GM19099 (cell line): ENCODE data around the gene WDR93.

ENCODE experiments used
- POLR2A ChIP-seq: IDR thresholded peaks from 3 replicates; pipeline ENCODE4 v1.6.1; 2011; ENCODE audit warnings: low read depth; ENCODE audit not compliant: insufficient read length; ENCODE audit errors: extremely low read depth

The WDR93 gene

GRCh38 chr15:89704411-89704810 lies 13.8 kb downstream of the WDR93 start:
- no peak for TF ChIP-seq POLR2A

GRCh38 chr15:89707577-89707976 lies 17.0 kb downstream of the WDR93 start:
- TF ChIP-seq POLR2A = no peak

DNA sequence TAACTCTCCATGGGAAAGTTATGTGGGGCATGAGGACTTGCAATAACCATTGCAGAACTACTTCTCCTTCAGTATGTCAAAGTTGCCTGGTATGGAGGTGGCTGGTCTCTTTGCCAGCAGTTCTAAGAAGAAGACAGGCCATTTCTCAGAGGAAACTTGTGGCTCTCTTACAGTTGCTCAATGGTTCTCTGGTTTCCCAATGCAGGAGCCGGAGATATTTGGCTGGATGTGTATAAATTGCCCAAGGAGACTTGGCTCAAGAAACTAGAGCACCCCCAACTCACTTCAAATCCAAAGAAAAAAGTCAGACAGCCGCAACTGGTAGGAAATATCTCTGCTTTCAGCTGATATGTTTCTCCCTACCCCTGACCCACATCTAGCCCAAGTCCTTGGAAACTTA lies 24.2 kb downstream of the WDR93 start:
- no peak for TF ChIP-seq POLR2A

GRCh38 chr15:89723031-89723430 lies 32.4 kb downstream of the WDR93 start:
- no peak for TF ChIP-seq POLR2A

- no peak for TF ChIP-seq POLR2A
These were observed 34.0 kb downstream of the WDR93 start for GRCh38 chr15:89724621-89725020.

- TF ChIP-seq POLR2A = no peak
These were observed 34.5 kb downstream of the WDR93 start for GRCh38 chr15:89725064-89725463.

GRCh38 chr15:89728254-89728653 lies 37.6 kb downstream of the WDR93 start:
- no peak for TF ChIP-seq POLR2A

- TF ChIP-seq POLR2A = no peak
These were observed 40.7 kb downstream of the WDR93 start for GRCh38 chr15:89731275-89731674.

- no peak for TF ChIP-seq POLR2A
These were observed 42.0 kb downstream of the WDR93 start for GRCh38 chr15:89732451-89733172.

DNA sequence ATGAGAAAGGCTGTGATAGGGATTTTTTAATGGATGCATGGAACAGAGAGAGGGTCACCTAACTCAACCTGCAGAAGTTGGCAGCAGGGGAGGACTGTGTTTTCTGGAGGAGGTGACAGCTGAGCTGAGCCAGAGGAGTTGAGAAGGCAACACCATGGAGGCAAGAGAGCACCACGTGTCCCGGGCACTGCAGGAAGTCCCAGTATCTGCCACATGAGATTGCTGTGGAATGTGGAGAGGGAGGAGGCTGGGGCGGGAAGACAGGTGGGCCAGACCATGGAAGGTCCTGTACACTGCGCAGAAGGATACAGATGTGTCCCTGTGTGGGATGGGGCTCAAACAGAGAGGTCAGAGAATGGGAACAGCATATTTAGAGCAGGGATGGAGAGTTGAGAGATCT lies 45.2 kb downstream of the WDR93 start:
- TF ChIP-seq POLR2A = no peak

DNA sequence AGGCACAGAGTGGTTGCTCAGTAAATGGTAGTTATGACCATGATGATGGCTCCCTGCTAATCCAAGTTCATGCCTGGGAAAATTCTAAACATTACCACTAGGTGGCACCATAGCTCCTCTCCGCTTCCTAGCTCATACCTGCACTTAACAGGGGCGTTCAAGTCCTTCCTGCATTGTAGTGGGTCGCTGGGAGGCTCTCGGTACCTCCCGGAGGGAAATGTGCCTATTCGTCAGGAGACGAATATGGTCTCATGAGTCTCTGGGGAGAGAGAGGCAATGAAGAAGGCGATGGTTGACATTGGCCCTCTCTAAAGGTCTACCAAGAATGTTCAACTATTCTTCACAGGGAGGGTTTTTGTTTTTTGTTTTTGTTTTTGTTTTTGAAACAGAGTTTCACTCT lies 49.5 kb downstream of the WDR93 start:
- TF ChIP-seq POLR2A = no peak

DNA sequence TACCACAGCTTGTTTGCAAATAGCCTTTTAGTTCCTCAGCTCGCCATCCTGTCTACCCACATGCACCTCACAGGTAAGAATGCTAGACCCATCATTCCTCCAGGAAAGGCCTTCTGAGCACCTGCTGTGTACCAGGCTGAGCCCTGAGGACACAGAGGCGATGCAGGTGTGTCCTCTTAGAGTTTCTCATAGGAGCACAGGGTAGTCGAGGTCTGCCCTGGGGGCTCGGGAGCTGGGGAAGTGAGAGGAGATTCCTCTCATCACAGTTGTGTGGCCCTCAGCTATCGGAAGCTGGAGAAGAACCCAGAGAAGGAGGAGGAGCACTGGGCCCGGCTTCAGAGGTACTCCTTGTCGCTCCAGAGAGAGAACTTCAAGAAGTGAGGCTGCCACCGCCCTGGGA lies 52.4 kb downstream of the WDR93 start:
- TF ChIP-seq POLR2A = no peak

DNA sequence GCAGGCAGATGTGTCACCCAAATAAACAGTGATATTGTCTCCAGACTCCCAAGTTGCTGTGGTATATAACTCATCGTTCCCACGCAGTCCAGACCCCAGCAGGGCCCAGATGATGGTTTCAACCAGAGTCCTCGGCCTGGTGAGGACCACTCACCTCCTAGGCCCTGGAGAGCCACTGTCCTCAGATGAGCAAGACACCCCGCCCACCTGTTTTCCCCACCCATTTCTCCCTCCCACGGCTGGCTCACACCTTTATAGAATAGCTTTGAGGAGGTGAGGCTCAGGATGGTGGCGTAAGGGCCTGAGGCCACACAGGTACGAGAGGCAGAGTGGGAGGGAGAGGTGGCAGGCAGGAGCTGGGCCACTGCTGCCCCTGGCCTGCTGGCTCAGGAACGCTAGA lies 53.0 kb downstream of the WDR93 start:
- TF ChIP-seq POLR2A = no peak

GRCh38 chr15:89745131-89745530 lies 54.5 kb downstream of the WDR93 start:
- no peak for TF ChIP-seq POLR2A

GRCh38 chr15:89745768-89746167 lies 55.2 kb downstream of the WDR93 start:
- TF ChIP-seq POLR2A = no peak

DNA sequence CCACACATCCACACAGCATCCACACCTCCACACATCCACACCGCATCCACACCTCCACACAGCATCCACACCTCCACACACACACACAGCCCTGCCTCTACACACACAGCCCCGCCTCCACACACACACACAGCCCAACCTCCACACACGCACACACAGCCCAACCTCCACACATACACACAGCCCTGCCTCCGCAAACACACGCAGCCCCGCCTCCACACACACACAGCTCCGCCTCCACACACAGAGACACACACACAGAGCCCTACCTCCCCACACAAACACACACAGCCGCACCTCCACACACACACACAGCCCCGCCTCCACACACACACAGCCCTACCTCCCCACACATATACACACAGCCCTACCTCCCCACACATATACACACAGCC lies 55.8 kb downstream of the WDR93 start:
- no peak for TF ChIP-seq POLR2A
